Activated CD4-positive, CD25-positive, alpha-beta regulatory T cell treated with anti-CD3 and anti-CD28 coated beads, Interleukin-2, amount 50 U/mL, for 72 hours (primary cell): ENCODE results near the gene RPL10.

Source experiments
- DNase-seq: peaks from one replicate; pipeline ENCODE4 v3.0.0; 2021

Gene RPL10

GRCh38 chrX:154401918-154402621 lies 3.9 kb downstream of the RPL10 start:
- DNase-seq, result no peak

- no peak for DNase-seq
Measured at GRCh38 chrX:154402622-154403127, 4.5 kb downstream of the RPL10 start.

- DNase-seq, result no peak
Measured at GRCh38 chrX:154403192-154403591, 5.0 kb downstream of the RPL10 start.

GRCh38 chrX:154403858-154404257 lies 5.7 kb downstream of the RPL10 start:
- DNase-seq, result no peak

GRCh38 chrX:154404625-154405192 lies 6.5 kb downstream of the RPL10 start:
- no peak for DNase-seq

GRCh38 chrX:154408659-154409221 lies 10.6 kb downstream of the RPL10 start:
- no peak for DNase-seq

- DNase-seq, result no peak
Measured at GRCh38 chrX:154409222-154409871, 11.2 kb downstream of the RPL10 start, which contains the start of gene DNASE1L1. Gene DNASE1L1 (minus strand): TSS chrX:154409254. CDS start chrX:154405568, 3,686 bp downstream.

- DNase-seq, result peak; percentile 60
Measured at GRCh38 chrX:154411981-154412340, 13.8 kb downstream of the RPL10 start.

GRCh38 chrX:154412468-154412867 lies 14.3 kb downstream of the RPL10 start:
- DNase-seq, result no peak

- DNase-seq, result no peak
Measured at GRCh38 chrX:154413142-154413541, 15.0 kb downstream of the RPL10 start.

GRCh38 chrX:154417157-154417556 lies 19.0 kb downstream of the RPL10 start:
- no peak for DNase-seq

- DNase-seq, result no peak
Measured at GRCh38 chrX:154419189-154419588, 21.0 kb downstream of the RPL10 start.

- no peak for DNase-seq
Measured at GRCh38 chrX:154419688-154420401, 21.7 kb downstream of the RPL10 start.

- no peak for DNase-seq
Measured at GRCh38 chrX:154420402-154420756, 22.2 kb downstream of the RPL10 start.

- DNase-seq, result no peak
Measured at GRCh38 chrX:154426916-154427770, 29.0 kb downstream of the RPL10 start.

GRCh38 chrX:154428176-154429171 lies 30.3 kb downstream of the RPL10 start, which contains the start of gene ATP6AP1:
Gene ATP6AP1 (plus strand): TSS chrX:154428677. CDS start chrX:154428693, 16 bp downstream.
- DNase-seq, result peak; percentile 85

- DNase-seq, result no peak
Measured at GRCh38 chrX:154429711-154430110, 31.5 kb downstream of the RPL10 start.

GRCh38 chrX:154430479-154430878 lies 32.3 kb downstream of the RPL10 start:
- no peak for DNase-seq

GRCh38 chrX:154430916-154431315 lies 32.7 kb downstream of the RPL10 start:
- no peak for DNase-seq

GRCh38 chrX:154431341-154431740 lies 33.2 kb downstream of the RPL10 start:
- DNase-seq, result no peak

- DNase-seq, result no peak
Measured at GRCh38 chrX:154432210-154432609, 34.0 kb downstream of the RPL10 start.
